ENCODE data around the gene MSRB3.
A peak's percentile ranks its signal among the peaks of the same experiment; 100 is the strongest.
"Not testable (repeated sequence)": the region's sequence is repeated elsewhere in the genome, so short reads cannot be mapped to it uniquely, and the experiment has no call there.

MSRB3 gene

GRCh38 chr12:65459545-65459944 lies 181.1 kb downstream of the MSRB3 start:
- no peak for DNase-seq (ENCODE audit: low read depth)

GRCh38 chr12:65460063-65460462 lies 181.6 kb downstream of the MSRB3 start:
- no peak for DNase-seq (ENCODE audit: low read depth)

- no peak for DNase-seq (ENCODE audit: low read depth)
Measured at GRCh38 chr12:65461017-65461416, 182.5 kb downstream of the MSRB3 start.

- no peak for DNase-seq (ENCODE audit: low read depth)
Measured at GRCh38 chr12:65462484-65462883, 184.0 kb downstream of the MSRB3 start.

GRCh38 chr12:65463082-65463481 lies 184.6 kb downstream of the MSRB3 start:
- no peak for DNase-seq (ENCODE audit: low read depth)

GRCh38 chr12:65463611-65464010 lies 185.1 kb downstream of the MSRB3 start:
- DNase-seq (ENCODE audit: low read depth): no peak

GRCh38 chr12:65464930-65465329 lies 186.4 kb downstream of the MSRB3 start:
- peak; percentile 95 for DNase-seq (ENCODE audit: low read depth)

GRCh38 chr12:65465766-65466547 lies 187.5 kb downstream of the MSRB3 start:
- DNase-seq (ENCODE audit: low read depth): no peak

- no peak for DNase-seq (ENCODE audit: low read depth)
Measured at GRCh38 chr12:65466911-65467310, 188.4 kb downstream of the MSRB3 start.

GRCh38 chr12:65470256-65470655 lies 191.8 kb downstream of the MSRB3 start:
- DNase-seq (ENCODE audit: low read depth): peak; percentile 42

- no peak for DNase-seq (ENCODE audit: low read depth)
Measured at GRCh38 chr12:65472079-65472478, 193.6 kb downstream of the MSRB3 start.

- no peak for DNase-seq (ENCODE audit: low read depth)
Measured at GRCh38 chr12:65474831-65475230, 196.3 kb downstream of the MSRB3 start.

- no peak for DNase-seq (ENCODE audit: low read depth)
Measured at GRCh38 chr12:65477721-65478120, 199.2 kb downstream of the MSRB3 start.

GRCh38 chr12:65483891-65484516 lies 205.5 kb downstream of the MSRB3 start:
- DNase-seq (ENCODE audit: low read depth): not testable (repeated sequence)

GRCh38 chr12:65488197-65488596 lies 209.7 kb downstream of the MSRB3 start:
- no peak for DNase-seq (ENCODE audit: low read depth)

- peak; percentile 36 for DNase-seq (ENCODE audit: low read depth)
Measured at GRCh38 chr12:65490250-65490649, 211.8 kb downstream of the MSRB3 start.

GRCh38 chr12:65492998-65493912 lies 214.8 kb downstream of the MSRB3 start:
- DNase-seq (ENCODE audit: low read depth): peak; percentile 12

GRCh38 chr12:65493913-65494245 lies 215.4 kb downstream of the MSRB3 start:
- no peak for DNase-seq (ENCODE audit: low read depth)

GRCh38 chr12:65494537-65494936 lies 216.1 kb downstream of the MSRB3 start:
- peak; percentile 12 for DNase-seq (ENCODE audit: low read depth)

- peak; percentile 80 for DNase-seq (ENCODE audit: low read depth)
Measured at GRCh38 chr12:65495233-65495632, 216.8 kb downstream of the MSRB3 start.

GRCh38 chr12:65496617-65497016 lies 218.1 kb downstream of the MSRB3 start:
- DNase-seq (ENCODE audit: low read depth): peak; percentile 78

GRCh38 chr12:65497660-65498059 lies 219.2 kb downstream of the MSRB3 start:
- peak; percentile 30 for DNase-seq (ENCODE audit: low read depth)

- no peak for DNase-seq (ENCODE audit: low read depth)
Measured at GRCh38 chr12:65499167-65499566, 220.7 kb downstream of the MSRB3 start.

Data from iris pigment epithelial cell (primary cell).